Measurements from ENCODE around the gene PLAC8L1.

Gene PLAC8L1

GRCh38 chr5:146069780-146070099 is 35.6 kb downstream of the PLAC8L1 start:
- DNase-seq: no peak
- no peak overlapping the region for H3K27ac Mint-ChIP-seq
- no peaks in the 10 kb centered on the region for H3K9me3 Mint-ChIP-seq
- H3K4me1 Mint-ChIP-seq: no peaks in the 10 kb centered on the region
- no peak overlapping the region for H3K4me3 Mint-ChIP-seq
- peaks cover 25% of the 10 kb centered on the region for H3K27me3 Mint-ChIP-seq (ENCODE audit: low read depth, poor library complexity)
- no peaks in the 10 kb centered on the region for H3K36me3 Mint-ChIP-seq (ENCODE audit: low read depth)
- no peak for TF ChIP-seq CTCF (IDR thresholded peaks at IDR 0.05)

- peaks cover 21% of the 10 kb centered on the region for H3K27me3 Mint-ChIP-seq (ENCODE audit: low read depth, poor library complexity)
- no peaks in the 10 kb centered on the region for H3K36me3 Mint-ChIP-seq (ENCODE audit: low read depth)
- no peaks in the 10 kb centered on the region for H3K9me3 Mint-ChIP-seq
- no peak overlapping the region for H3K4me3 Mint-ChIP-seq
- no peaks in the 10 kb centered on the region for H3K4me1 Mint-ChIP-seq
- H3K27ac Mint-ChIP-seq: no peak overlapping the region
- no peak for DNase-seq
- TF ChIP-seq CTCF (IDR thresholded peaks at IDR 0.05): no peak
Observed at GRCh38 chr5:146068977-146069779, 36.2 kb downstream of the PLAC8L1 start.

GRCh38 chr5:146068206-146068605 is 37.2 kb downstream of the PLAC8L1 start:
- Mint-ChIP-seq H3K36me3 (ENCODE audit: low read depth) (no peaks in the 10 kb centered on the region), H3K27ac (peak overlapping the region; percentile 29), H3K4me3 (no peak overlapping the region), H3K9me3 (no peaks in the 10 kb centered on the region), H3K27me3 (ENCODE audit: low read depth, poor library complexity) (peaks cover 12% of the 10 kb centered on the region), H3K4me1 (no peaks in the 10 kb centered on the region)
- DNase-seq: no peak
- TF ChIP-seq CTCF (IDR thresholded peaks at IDR 0.05): no peak

GRCh38 chr5:146066968-146067367 is 38.4 kb downstream of the PLAC8L1 start:
- H3K36me3 Mint-ChIP-seq (ENCODE audit: low read depth): no peaks in the 10 kb centered on the region
- TF ChIP-seq CTCF (IDR thresholded peaks at IDR 0.05): no peak
- DNase-seq: no peak
- no peaks in the 10 kb centered on the region for H3K9me3 Mint-ChIP-seq
- H3K4me1 Mint-ChIP-seq: no peaks in the 10 kb centered on the region
- H3K27ac Mint-ChIP-seq: no peak overlapping the region
- H3K27me3 Mint-ChIP-seq (ENCODE audit: low read depth, poor library complexity): peaks cover 3% of the 10 kb centered on the region
- H3K4me3 Mint-ChIP-seq: no peak overlapping the region

GRCh38 chr5:146060221-146060585 is 45.2 kb downstream of the PLAC8L1 start:
- no peak for DNase-seq
- H3K4me1 Mint-ChIP-seq: no peaks in the 10 kb centered on the region
- H3K27me3 Mint-ChIP-seq (ENCODE audit: low read depth, poor library complexity): no peaks in the 10 kb centered on the region
- no peaks in the 10 kb centered on the region for H3K36me3 Mint-ChIP-seq (ENCODE audit: low read depth)
- H3K9me3 Mint-ChIP-seq: no peaks in the 10 kb centered on the region
- no peak overlapping the region for H3K4me3 Mint-ChIP-seq
- H3K27ac Mint-ChIP-seq: no peak overlapping the region
- no peak for TF ChIP-seq CTCF (IDR thresholded peaks at IDR 0.05)

All from nephron progenitor cell (in vitro differentiated cells).